GM18858 (cell line): ENCODE measurements around the gene METTL23.
"Not testable (repeated sequence)": the region's sequence is repeated elsewhere in the genome, so short reads cannot be mapped to it uniquely, and the experiment has no call there.

ENCODE experiments used
- ATAC-seq: cut with Tn5 transposase; IDR thresholded peaks from one replicate; pipeline ENCODE4 v1.9.1; 2021; ENCODE audit not compliant: unreplicated experiment

METTL23 gene

GRCh38 chr17:76691379-76692191, 35.1 kb upstream of the METTL23 start:
- no peak for ATAC-seq

- no peak for ATAC-seq
These were observed 31.4 kb upstream of the METTL23 start for GRCh38 chr17:76695059-76695831.

DNA sequence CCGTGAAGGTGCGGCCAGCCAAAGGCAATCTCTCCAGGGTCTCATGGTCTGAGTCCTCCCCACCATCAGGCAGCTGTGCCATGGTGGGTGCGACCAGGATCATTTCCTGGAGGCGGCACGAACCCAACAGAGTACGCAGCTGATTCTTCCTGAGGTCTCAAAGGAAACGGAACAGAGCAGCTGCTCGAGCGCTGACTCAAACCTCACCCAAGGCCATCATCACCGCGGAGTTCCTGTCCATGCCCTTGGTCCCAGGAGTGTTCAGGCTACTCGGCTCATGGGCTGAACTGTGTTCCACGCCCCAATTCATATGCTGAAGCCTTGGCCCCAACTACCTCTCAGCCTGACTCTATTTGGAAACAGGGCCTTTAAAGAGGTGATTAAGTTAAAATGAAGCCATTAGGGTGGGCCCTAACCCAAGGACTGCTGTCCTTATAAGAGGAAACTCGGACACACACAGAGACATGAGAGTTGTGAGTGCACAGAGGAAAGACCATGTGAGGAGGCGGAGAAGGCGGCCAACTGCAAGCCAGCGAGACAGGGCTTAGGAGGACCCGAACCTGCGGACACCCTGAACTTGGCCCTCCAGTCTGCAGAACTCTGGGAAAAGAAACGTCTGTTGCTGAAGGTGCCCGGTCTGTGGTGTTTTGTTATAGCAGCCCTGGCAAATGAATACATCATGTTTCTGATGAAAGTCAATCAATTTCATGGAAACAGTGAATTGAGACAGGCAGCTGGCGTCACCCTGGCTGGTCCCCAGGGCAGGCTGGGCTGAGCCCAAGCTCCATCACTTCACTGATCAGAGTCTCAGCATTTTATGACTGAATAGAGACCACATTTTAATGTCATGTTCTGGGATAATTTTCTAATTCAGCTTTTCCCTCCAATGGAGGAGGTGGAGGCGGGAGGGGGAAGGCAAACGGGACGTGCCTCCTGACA, 29.6 kb upstream of the METTL23 start:
- ATAC-seq: no peak

GRCh38 chr17:76697702-76698465, 28.8 kb upstream of the METTL23 start:
- no peak for ATAC-seq

DNA sequence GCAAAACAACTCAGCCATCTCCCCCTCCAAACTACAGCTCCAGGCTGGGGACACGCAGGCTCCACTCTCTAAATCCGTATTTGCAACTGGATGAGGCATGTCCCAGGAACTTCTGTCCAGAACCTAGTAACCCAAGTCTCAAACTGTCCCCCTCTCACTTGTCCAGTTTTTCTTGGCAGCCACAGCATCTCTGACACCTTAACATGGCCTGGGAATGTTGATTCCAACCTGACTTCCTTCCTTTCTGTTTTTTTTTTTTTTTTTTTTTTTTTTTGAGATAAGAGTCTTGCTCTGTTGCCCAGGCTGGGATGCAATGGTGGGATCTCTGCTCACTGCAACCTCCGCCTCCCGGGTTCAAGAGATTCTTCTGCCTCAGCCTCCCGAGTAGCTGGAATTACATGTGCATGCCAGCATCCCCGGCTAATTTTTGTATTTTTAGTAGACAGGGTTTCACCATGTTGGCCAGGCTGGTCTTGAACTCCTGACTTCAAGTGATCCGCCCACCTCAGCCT, 28.1 kb upstream of the METTL23 start:
- not testable (repeated sequence) for ATAC-seq

- no peak for ATAC-seq
These were observed 26.4 kb upstream of the METTL23 start for GRCh38 chr17:76700270-76700616.

GRCh38 chr17:76700617-76701470, 25.8 kb upstream of the METTL23 start:
- ATAC-seq: no peak

DNA sequence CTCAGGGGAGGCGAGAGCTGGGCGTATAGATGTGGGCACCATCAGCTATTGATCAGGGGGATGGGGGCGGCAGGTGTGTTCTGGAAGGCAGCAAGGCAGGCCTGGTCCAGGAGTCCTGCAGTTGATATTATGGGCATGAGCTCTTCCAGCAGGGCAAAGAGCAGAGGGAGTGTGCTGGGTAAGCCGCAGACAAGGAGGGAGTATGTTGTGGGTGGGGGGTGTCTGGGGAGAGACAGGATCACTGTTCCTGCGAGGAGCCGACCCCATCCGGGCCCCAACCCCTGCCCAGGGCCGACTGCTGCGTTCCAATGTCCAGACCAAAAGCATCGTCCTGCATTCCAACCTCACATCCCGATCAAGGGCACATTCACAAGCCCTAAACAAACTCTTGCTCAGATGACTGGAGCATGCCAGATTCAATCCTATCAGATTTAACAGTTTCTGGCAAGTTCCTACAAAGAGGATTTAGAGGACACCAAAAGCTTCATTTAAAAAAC, 25.1 kb upstream of the METTL23 start:
- no peak for ATAC-seq

GRCh38 chr17:76702076-76702475, 24.6 kb upstream of the METTL23 start:
- no peak for ATAC-seq

DNA sequence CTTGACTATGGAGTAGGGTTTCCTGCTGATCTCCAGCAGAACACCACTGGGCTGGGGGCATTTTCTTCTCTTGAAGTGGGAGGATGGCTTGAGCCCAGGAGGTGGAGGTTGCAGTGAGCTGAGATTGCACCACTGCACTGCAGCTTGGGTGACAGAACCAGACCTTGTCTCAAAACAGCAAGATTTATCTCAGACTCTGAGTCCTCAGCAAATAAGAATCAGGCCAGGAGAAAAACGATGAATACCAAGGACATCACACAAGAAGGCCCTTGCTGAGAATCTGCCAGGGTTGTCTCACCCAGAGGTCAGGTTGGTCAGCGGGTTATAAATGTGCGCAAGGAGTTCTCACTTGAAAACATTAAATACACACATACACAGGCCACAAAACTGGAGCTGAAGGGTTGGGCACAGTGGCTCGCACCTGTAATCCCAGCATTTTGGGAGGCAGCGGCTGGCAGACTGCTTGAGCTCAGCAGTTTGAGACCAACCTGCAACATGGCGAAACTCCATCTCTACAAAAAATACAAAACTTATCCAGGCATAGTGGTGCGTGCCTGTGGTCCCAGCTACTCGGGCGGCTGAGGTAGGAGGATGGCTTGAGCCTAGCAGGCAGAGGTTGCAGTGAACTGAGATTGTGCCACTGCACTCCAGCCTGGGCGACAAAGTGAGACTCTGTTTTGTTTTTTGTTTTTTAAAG, 23.6 kb upstream of the METTL23 start:
- no peak for ATAC-seq

DNA sequence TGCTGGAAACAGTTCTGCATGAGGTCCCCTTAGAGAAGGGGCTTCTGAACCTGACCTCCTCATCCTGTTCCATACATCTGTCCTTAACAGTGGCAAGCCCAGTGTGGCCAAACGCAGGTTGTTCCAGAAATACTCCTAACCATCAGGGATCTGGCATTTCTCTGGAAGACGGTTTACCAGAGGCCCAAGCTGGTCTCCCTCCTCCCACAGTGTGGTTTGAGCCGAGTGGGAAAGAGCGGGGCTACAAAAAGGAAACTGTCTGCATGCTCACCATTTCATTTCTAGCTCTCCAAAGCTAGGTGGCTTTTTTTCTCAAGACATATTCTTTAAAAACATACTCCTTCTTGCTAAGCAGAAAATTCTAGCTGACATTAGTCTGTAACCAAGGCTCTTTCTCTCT, 21.8 kb upstream of the METTL23 start:
- no peak for ATAC-seq

DNA sequence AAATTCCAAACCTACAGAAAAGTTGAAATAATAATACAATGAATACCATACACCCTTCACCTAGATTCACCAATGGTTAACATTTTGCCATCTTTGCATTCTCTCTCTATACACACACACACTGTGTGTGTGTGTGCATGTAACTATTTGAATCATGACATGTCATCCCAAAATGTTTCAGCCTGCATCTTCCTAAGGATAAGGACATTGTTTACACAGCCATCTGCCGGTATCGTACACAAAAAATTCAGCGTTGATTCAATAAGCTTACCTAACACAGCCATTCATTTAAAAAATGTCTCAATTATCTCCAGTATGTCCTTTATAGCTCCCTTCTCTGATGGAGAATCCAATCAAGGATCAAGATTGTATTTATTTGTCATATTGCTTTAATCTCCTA, 19.8 kb upstream of the METTL23 start:
- ATAC-seq: no peak

DNA sequence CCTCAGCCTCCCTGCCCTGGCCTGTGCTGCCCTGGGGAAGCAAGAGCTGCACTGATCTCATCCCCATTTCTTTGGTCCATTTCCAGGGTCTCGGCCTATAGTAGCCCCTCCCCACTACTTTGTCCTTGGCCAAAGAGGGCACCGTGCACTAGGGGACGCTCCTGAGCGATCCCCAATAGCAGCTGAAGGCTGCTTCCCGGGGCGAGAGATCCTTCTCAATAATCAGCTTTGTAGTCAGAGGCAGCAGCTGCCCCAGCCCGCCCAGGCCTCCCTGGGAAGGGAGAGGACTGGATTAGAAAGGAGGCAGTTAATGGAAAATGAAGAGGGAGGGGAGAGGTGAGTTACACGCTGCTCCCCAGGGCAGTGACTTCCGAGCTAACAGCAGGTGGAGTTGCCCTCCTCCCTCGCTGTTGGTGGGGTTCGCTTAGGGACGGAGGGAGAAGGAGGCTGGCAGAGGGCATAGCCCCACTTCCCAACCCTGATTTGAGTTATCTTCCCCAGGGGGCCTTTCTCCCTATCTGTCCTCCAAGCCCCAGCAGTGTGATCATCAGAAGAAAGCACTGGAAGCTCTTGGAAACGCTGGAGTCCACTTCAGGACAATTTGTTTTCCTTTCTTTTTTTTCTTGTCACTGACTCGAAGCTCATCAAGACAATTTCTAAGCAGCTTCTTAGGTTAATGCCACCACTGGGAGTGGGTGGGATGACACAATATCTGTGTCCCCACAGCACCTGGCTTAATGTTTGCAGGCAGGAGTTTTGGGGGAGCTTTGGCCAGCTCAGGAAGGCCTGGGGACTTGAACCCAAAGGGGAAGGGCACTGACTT, 18.4 kb upstream of the METTL23 start:
- no peak for ATAC-seq

DNA sequence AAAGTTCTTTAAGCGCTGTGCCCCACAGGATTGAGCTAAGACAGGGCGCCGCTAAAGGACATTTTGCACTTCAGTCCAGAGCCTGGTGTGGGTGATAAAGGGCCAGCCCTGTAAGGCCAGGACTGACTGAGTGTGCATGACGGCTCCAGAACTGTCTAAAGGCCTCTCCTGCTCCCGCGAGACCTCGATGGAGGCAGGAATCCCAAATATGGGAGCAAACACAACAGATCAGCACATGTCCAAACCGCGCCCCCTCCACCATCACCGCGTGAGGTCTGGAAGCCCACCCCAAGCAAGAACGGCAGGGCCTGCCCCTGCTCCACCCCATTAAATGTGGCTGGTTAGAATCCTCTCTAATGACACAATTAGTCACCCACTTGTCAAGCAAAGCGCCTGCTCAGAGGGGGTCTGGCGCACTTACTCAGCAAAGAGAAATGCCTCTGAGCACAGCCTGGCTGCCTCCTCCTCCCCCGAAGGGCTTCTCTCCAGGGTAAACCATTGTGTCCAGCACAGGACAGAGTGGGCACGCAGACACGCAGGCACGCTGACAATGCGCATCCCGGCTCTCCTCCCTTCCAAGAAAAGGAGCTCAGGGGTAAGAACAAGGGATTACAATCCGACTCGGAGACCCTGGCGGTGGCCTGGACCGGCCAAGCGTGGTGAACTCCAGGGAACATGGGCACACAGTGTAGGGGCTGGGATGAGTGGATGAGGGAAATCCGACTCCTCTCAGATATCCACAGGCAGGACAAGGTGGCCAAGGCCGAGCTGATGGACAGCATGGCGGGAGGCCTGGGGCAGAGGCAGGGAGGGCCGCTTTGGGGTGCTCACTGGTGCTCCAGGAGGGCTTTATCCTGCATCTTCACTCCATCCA, 17.3 kb upstream of the METTL23 start:
- no peak for ATAC-seq

DNA sequence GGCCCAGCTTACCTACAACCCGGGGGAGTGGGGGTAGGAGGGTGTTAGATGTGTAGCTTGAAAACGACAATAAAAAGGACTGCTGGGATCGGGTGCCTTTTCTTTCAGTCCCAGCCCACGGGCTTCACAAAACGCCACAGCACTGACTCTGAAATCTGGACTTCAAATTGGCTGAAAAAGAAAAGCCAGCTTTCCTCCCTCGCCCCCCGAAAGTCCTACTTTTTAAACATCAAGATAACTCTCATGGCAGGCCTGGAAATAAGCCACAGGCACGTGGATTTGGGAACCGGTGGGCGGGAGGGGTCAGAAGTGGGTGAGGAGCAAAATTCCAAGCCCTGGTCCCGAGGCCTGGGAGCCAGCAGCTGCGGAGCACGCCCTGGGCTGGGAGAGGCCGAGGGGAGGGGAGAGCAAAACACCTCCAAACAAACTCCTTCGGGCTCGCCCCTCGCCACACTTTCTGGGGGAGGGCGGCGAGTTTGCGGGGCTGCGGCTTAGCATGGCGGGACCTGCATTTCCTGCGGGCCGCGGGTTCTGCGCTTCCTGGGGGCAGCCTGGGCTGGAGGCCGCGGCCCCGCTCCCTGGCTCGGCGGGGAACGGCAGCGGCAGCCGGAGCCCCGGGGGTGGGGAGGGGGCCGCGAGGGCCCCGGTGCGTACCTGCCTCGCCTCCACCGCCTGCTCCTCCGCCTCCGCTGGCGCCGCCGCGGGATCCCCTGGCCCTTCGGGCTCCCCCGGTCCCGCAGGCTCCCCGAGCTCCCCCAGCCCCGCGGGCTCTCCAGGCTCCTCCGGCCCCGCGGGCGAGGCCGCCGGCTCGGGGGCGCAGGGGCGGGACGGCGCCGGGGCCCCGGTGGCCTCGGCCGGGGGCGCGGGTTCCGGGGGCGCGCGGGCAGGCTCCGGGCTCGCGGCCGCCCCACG, 16.4 kb upstream of the METTL23 start:
- ATAC-seq: not testable (repeated sequence)
